ENCODE results near the gene MBD6. TPM values are rescaled to one million over a fixed set of nuclear protein-coding genes. Genes with fewer than 3 reads are reported as not detected.

Gene MBD6
- total RNA-seq, 1 experiment from 2014 or later: 78.4 TPM

- peaks cover 7% of the 10 kb centered on the region for H3K36me3 ChIP-seq (ENCODE audit: low read depth)
- H2AFZ ChIP-seq: no peak overlapping the region
- no peaks in the 10 kb centered on the region for H3K27me3 ChIP-seq (ENCODE audit: insufficient read depth, low read depth)
Observed at GRCh38 chr12:57541001-57541400, 18.4 kb downstream of the MBD6 start.

GRCh38 chr12:57541717-57542116, 19.1 kb downstream of the MBD6 start:
- no peak for TF ChIP-seq CTCF (conservative IDR thresholded peaks at IDR 0.05)
- intact Hi-C loops (cut with micrococcal nuclease; ENCODE audit: unreplicated experiment): no loop called here
- ChIA-PET CTCF (no interaction called here), POLR2A (ENCODE audit: unreplicated experiment) (no interaction called here)
- H3F3A ChIP-seq (ENCODE audit: insufficient read depth, low read depth): peaks cover 9% of the 10 kb centered on the region; the same call in 1 of the 2 replicates
- no peaks in the 10 kb centered on the region for H3K9me3 ChIP-seq (ENCODE audit: insufficient read depth, low read depth)
- no peak overlapping the region for H3K27ac ChIP-seq
- H3K79me2 ChIP-seq (ENCODE audit: low read depth): peaks cover 27% of the 10 kb centered on the region
- H3K9me2 ChIP-seq (ENCODE audit: insufficient read depth): no peaks in the 10 kb centered on the region
- no TSS peak for BruUV-seq (replicated peaks)
- DNase-seq: no peak
- H3K4me2 ChIP-seq: no peak overlapping the region
- no peak overlapping the region for H2AFZ ChIP-seq
- peaks cover 10% of the 10 kb centered on the region; the same call in 1 of the 2 replicates for H4K20me1 ChIP-seq (ENCODE audit: insufficient read depth)
- H3K36me3 ChIP-seq (ENCODE audit: low read depth): peaks cover 7% of the 10 kb centered on the region
- no peaks in the 10 kb centered on the region for H3K27me3 ChIP-seq (ENCODE audit: insufficient read depth, low read depth)
- H3K4me1 ChIP-seq (replicated peaks; ENCODE audit: insufficient read depth): peaks cover 9% of the 10 kb centered on the region
- H3K4me3 ChIP-seq: no peak overlapping the region

More at GRCh38 chr12:57541001-57541400, 18.4 kb downstream of the MBD6 start:
- Histone ChIP-seq H3K4me2 (no peak overlapping the region), H3K9me3 (ENCODE audit: insufficient read depth, low read depth) (no peaks in the 10 kb centered on the region), H3K4me3 (no peak overlapping the region), H3K4me1 (replicated peaks; ENCODE audit: insufficient read depth) (peaks cover 8% of the 10 kb centered on the region), H4K20me1 (ENCODE audit: insufficient read depth) (peaks cover 10% of the 10 kb centered on the region; the same call in 1 of the 2 replicates), H3K9me2 (ENCODE audit: insufficient read depth) (no peaks in the 10 kb centered on the region), H3K27ac (no peak overlapping the region), H3K79me2 (ENCODE audit: low read depth) (peaks cover 20% of the 10 kb centered on the region), H3F3A (ENCODE audit: insufficient read depth, low read depth) (peaks cover 9% of the 10 kb centered on the region; the same call in 1 of the 2 replicates)
- no TSS peak for BruUV-seq (replicated peaks)
- ChIA-PET CTCF (no interaction called here), POLR2A (ENCODE audit: unreplicated experiment) (interaction anchor here (0.6 kb wide), 1 partner anchor 327 kb away, joined by 3 read pairs; no protein-coding TSS in a partner anchor)
- DNase-seq: no peak
- intact Hi-C loops (cut with micrococcal nuclease; ENCODE audit: unreplicated experiment): no loop called here
- TF ChIP-seq EZH2 (IDR thresholded peaks at IDR 0.05; ENCODE audit: low read depth) (no peak), CTCF (conservative IDR thresholded peaks at IDR 0.05) (no peak)

- TF ChIP-seq CTCF (conservative IDR thresholded peaks at IDR 0.05) (no peak), EZH2 (IDR thresholded peaks at IDR 0.05; ENCODE audit: low read depth) (no peak)
- Histone ChIP-seq H3K36me3 (ENCODE audit: low read depth) (peaks cover 7% of the 10 kb centered on the region), H3K9me2 (ENCODE audit: insufficient read depth) (no peaks in the 10 kb centered on the region), H3K27me3 (ENCODE audit: insufficient read depth, low read depth) (no peaks in the 10 kb centered on the region), H3K79me2 (ENCODE audit: low read depth) (peaks cover 29% of the 10 kb centered on the region), H3K27ac (no peak overlapping the region), H3K4me1 (replicated peaks; ENCODE audit: insufficient read depth) (peaks cover 9% of the 10 kb centered on the region), H3K4me2 (no peak overlapping the region), H3K4me3 (no peak overlapping the region), H4K20me1 (ENCODE audit: insufficient read depth) (peaks cover 10% of the 10 kb centered on the region; the same call in 1 of the 2 replicates), H2AFZ (no peak overlapping the region), H3K9me3 (ENCODE audit: insufficient read depth, low read depth) (no peaks in the 10 kb centered on the region), H3F3A (ENCODE audit: insufficient read depth, low read depth) (peaks cover 13% of the 10 kb centered on the region; the same call in 1 of the 2 replicates)
- ChIA-PET POLR2A (ENCODE audit: unreplicated experiment) (no interaction called here), CTCF (no interaction called here)
- intact Hi-C loops (cut with micrococcal nuclease; ENCODE audit: unreplicated experiment): no loop called here
- no peak for DNase-seq
- BruUV-seq (replicated peaks): no TSS peak
Observed at GRCh38 chr12:57543581-57543980, 21.0 kb downstream of the MBD6 start.
